Measurements from ENCODE around the gene CERS6.

The CERS6 gene

DNA sequence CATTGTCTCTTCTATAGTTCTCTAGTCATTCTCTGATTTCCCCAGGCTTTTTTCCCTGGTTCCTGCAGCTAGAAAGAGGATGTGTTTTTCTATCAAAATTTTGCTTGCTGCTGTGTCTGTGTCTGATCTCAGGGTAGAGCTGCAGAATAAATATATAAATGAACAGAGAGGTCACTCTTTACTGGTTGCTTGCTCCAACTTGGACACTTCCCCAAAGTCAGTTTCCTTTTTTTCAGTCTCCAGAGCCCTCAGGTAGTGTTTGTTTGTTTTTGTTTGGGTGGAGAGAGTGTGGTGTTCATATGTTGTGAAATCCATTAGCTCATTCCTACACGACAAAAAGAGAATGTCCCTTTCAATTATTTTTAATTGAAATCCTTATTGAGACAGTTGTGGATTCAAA lies 85.8 kb downstream of the CERS6 start:
- no peaks in the 10 kb centered on the region for H3K4me1 ChIP-seq (ENCODE audit: control insufficient read depth in 1 of 2, insufficient read depth in 2 of 2, low read length in 2 of 2)
- peaks cover 11 to 16% of the 10 kb centered on the region in 2 donors for H3K9me3 ChIP-seq (ENCODE audit: control insufficient read depth in 1 of 2, low read length in 2 of 2)
- H3K4me3 ChIP-seq (ENCODE audit: low read depth in 1 of 2, low read length in 2 of 2): no peak overlapping the region
- H3K27me3 ChIP-seq (ENCODE audit: low read depth, low read length): no peaks in the 10 kb centered on the region
- no peak overlapping the region for H3K27ac ChIP-seq (ENCODE audit: low read length)
- no peaks in the 10 kb centered on the region for H3K36me3 ChIP-seq (ENCODE audit: control insufficient read depth in 1 of 2, insufficient read depth in 2 of 2, low read length in 2 of 2)

DNA sequence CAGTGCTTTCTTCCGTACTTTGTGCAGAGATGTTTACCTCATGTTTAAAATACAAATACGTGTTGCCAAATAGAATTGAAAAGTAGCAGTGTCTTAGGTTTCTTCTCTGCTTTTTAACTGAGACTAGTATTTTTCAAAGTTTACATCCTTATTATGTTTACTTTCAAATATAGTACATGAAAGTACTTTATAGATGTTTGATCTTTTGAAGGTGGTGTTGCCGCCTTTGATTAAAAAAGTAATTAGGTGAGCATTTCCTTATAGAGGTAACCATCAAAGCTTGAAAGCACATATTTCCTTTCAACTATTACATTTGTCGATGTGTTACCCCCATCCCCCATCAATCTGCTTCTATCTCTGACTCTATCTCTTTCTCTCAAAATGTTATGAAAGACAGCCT lies 87.0 kb downstream of the CERS6 start:
- peaks cover 11 to 16% of the 10 kb centered on the region in 2 donors for H3K9me3 ChIP-seq (ENCODE audit: control insufficient read depth in 1 of 2, low read length in 2 of 2)
- no peaks in the 10 kb centered on the region for H3K4me1 ChIP-seq (ENCODE audit: control insufficient read depth in 1 of 2, insufficient read depth in 2 of 2, low read length in 2 of 2)
- no peak overlapping the region for H3K27ac ChIP-seq (ENCODE audit: low read length)
- no peak overlapping the region for H3K4me3 ChIP-seq (ENCODE audit: low read depth in 1 of 2, low read length in 2 of 2)
- peaks cover 0 to 7% of the 10 kb centered on the region in 2 donors for H3K36me3 ChIP-seq (ENCODE audit: control insufficient read depth in 1 of 2, insufficient read depth in 2 of 2, low read length in 2 of 2)
- no peaks in the 10 kb centered on the region for H3K27me3 ChIP-seq (ENCODE audit: low read depth, low read length)

DNA sequence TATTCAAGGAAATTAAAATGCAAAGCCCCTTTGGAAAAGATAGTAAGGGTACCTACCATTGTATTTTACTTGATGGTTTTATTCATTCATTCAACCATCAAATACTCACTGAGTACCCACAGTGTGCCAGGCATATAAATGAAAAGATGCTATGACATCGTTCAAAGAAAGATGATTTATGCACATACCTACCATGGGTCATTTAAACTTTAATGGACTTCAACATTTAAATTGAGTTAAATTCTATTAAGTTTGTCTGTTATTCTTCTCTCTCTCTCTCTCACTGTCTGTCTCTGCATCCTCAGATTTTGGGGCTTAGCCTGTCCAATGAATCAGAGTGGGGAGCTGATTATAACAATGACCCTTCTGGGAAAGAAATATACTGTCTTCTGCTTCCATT lies 87.9 kb downstream of the CERS6 start:
- no peaks in the 10 kb centered on the region for H3K27me3 ChIP-seq (ENCODE audit: low read depth, low read length)
- peaks cover 0 to 8% of the 10 kb centered on the region in 2 donors for H3K36me3 ChIP-seq (ENCODE audit: control insufficient read depth in 1 of 2, insufficient read depth in 2 of 2, low read length in 2 of 2)
- peaks cover 11 to 16% of the 10 kb centered on the region in 2 donors for H3K9me3 ChIP-seq (ENCODE audit: control insufficient read depth in 1 of 2, low read length in 2 of 2)
- no peak overlapping the region for H3K4me3 ChIP-seq (ENCODE audit: low read depth in 1 of 2, low read length in 2 of 2)
- H3K27ac ChIP-seq (ENCODE audit: low read length): no peak overlapping the region
- no peaks in the 10 kb centered on the region for H3K4me1 ChIP-seq (ENCODE audit: control insufficient read depth in 1 of 2, insufficient read depth in 2 of 2, low read length in 2 of 2)

DNA sequence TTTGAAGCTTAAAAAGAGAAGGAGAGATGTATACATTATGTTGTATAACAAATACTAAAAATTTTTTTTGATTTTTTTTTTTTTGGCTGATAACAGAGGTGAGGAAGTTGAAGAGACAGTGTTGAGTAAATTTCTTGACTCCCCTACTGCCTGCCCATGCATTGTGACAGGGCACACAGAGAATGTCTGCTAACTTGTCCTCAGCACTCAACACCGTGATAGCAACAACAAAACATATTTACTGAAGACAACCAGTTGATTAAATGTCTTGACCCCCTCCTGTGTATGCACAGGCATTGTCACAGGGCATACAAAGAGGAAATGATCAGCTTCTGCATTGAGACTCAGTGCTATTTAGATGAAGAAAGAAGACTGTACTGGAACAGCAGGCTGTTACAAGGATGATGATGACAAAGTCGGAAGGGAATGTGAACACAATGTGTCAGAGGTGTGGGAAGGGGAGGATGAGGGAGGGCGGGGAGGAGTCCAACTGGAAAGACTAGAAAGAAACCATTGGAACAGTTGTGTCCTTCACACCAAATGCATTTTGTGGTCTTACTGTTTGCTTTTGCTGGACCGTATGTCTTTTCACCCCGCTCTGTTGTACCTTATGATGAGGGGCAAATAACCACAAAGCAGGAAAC lies 89.5 kb downstream of the CERS6 start:
- Histone ChIP-seq H3K9me3 (ENCODE audit: control insufficient read depth in 1 of 2, low read length in 2 of 2) (peaks cover 0 to 4% of the 10 kb centered on the region in 2 donors), H3K4me1 (ENCODE audit: control insufficient read depth in 1 of 2, insufficient read depth in 2 of 2, low read length in 2 of 2) (peaks cover 0 to under 1% of the 10 kb centered on the region in 2 donors), H3K27me3 (ENCODE audit: low read depth, low read length) (no peaks in the 10 kb centered on the region), H3K4me3 (ENCODE audit: low read depth in 1 of 2, low read length in 2 of 2) (no peak overlapping the region), H3K27ac (ENCODE audit: low read length) (no peak overlapping the region), H3K36me3 (ENCODE audit: control insufficient read depth in 1 of 2, insufficient read depth in 2 of 2, low read length in 2 of 2) (peaks cover 0 to 8% of the 10 kb centered on the region in 2 donors)

DNA sequence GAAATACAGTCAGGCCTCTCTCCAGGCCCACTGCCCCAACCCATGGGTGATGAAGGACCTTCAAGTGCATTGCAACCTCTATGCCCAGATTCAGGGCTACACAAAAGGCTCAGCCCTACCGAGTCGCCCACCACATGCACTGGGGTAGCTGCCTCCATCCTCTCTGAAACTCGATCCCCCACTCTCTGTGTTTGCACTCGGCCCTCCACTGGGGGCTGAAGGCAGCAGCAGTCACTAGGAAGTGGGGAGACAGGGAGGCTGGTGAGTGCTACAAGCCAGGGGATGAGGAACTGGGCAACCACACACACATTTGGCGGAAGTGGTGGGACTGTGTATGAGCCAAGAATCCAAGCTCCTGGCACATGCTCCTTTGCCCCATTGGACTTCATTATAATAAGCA lies 94.6 kb downstream of the CERS6 start:
- H3K9me3 ChIP-seq (ENCODE audit: control insufficient read depth in 1 of 2, low read length in 2 of 2): no peaks in the 10 kb centered on the region
- no peaks in the 10 kb centered on the region for H3K27me3 ChIP-seq (ENCODE audit: low read depth, low read length)
- no peak overlapping the region for H3K4me3 ChIP-seq (ENCODE audit: low read depth in 1 of 2, low read length in 2 of 2)
- peaks cover 0 to 11% of the 10 kb centered on the region in 2 donors for H3K36me3 ChIP-seq (ENCODE audit: control insufficient read depth in 1 of 2, insufficient read depth in 2 of 2, low read length in 2 of 2)
- peaks cover 0 to 9% of the 10 kb centered on the region in 2 donors for H3K4me1 ChIP-seq (ENCODE audit: control insufficient read depth in 1 of 2, insufficient read depth in 2 of 2, low read length in 2 of 2)
- no peak overlapping the region for H3K27ac ChIP-seq (ENCODE audit: low read length)

DNA sequence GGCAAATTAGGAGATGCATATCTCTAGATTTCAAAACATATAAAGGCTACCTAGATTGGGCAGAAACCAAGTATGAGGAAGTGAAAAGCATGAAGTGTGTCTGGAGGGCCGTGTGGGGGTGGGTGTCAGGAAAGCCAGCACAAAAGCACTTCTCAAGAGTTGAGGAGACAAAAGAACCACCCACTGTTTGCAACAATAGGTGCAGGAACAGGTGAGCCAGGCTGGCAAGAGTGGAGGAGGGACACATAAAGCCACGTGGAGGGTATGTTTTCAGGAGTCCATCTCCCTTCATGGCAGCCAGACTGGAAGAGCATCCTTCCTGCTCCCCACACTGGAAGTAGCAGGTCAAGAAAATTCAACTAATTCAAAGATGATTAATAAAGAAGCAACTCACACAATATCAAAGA lies 96.4 kb downstream of the CERS6 start:
- H3K4me3 ChIP-seq (ENCODE audit: low read depth in 1 of 2, low read length in 2 of 2): no peak overlapping the region
- peaks cover 0 to 10% of the 10 kb centered on the region in 2 donors for H3K36me3 ChIP-seq (ENCODE audit: control insufficient read depth in 1 of 2, insufficient read depth in 2 of 2, low read length in 2 of 2)
- H3K27me3 ChIP-seq (ENCODE audit: low read depth, low read length): no peaks in the 10 kb centered on the region
- H3K27ac ChIP-seq (ENCODE audit: low read length): no peak overlapping the region
- no peaks in the 10 kb centered on the region for H3K9me3 ChIP-seq (ENCODE audit: control insufficient read depth in 1 of 2, low read length in 2 of 2)
- H3K4me1 ChIP-seq (ENCODE audit: control insufficient read depth in 1 of 2, insufficient read depth in 2 of 2, low read length in 2 of 2): peaks cover 0 to 9% of the 10 kb centered on the region in 2 donors

DNA sequence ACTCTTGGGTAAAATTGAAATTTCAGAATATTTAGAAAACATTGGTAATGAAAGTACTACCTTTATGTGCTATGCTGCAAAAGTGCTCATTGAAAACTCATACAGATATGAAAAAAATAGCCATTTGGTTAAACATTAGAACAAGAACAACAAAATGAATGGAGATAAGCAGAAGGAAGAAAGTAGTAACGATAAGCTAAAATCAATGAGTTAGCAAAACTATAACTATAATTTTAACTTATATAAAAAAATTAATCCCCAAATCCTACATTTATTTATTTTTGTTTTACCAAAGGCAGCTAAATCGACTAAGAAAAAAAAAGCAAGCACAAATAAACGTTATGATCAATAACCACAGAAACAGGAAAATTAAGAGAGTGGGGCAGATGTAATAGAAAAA lies 99.2 kb downstream of the CERS6 start:
- Histone ChIP-seq H3K36me3 (ENCODE audit: control insufficient read depth in 1 of 2, insufficient read depth in 2 of 2, low read length in 2 of 2) (peaks cover 0 to 3% of the 10 kb centered on the region in 2 donors), H3K4me1 (ENCODE audit: control insufficient read depth in 1 of 2, insufficient read depth in 2 of 2, low read length in 2 of 2) (peaks cover 0 to 9% of the 10 kb centered on the region in 2 donors), H3K27ac (ENCODE audit: low read length) (no peak overlapping the region), H3K4me3 (ENCODE audit: low read depth in 1 of 2, low read length in 2 of 2) (no peak overlapping the region), H3K9me3 (ENCODE audit: control insufficient read depth in 1 of 2, low read length in 2 of 2) (no peaks in the 10 kb centered on the region), H3K27me3 (ENCODE audit: low read depth, low read length) (no peaks in the 10 kb centered on the region)

DNA sequence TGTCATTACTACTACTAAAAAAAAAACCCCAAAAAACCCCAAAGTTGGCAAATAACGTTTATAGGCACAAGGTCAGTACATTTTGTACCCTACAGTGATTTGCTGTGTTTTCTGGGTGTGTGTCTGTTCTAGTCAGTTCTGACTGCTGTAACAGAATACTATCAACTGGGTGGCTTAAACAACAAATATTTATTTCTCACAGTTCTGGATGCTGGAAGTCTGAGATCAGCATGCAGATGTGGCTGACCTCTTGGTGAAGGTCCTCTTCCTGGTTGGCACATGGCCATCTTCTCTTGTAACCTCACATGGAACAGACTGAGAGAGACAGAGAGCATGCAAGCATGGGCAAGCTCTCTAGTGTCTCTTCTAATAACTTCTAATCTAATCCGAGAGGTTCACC lies 103.1 kb downstream of the CERS6 start:
- no peaks in the 10 kb centered on the region for H3K9me3 ChIP-seq (ENCODE audit: control insufficient read depth in 1 of 2, low read length in 2 of 2)
- no peaks in the 10 kb centered on the region for H3K36me3 ChIP-seq (ENCODE audit: control insufficient read depth in 1 of 2, insufficient read depth in 2 of 2, low read length in 2 of 2)
- peaks cover 0 to 5% of the 10 kb centered on the region in 2 donors for H3K4me1 ChIP-seq (ENCODE audit: control insufficient read depth in 1 of 2, insufficient read depth in 2 of 2, low read length in 2 of 2)
- no peaks in the 10 kb centered on the region for H3K27me3 ChIP-seq (ENCODE audit: low read depth, low read length)
- H3K4me3 ChIP-seq (ENCODE audit: low read depth in 1 of 2, low read length in 2 of 2): no peak overlapping the region
- H3K27ac ChIP-seq (ENCODE audit: low read length): no peak overlapping the region

DNA sequence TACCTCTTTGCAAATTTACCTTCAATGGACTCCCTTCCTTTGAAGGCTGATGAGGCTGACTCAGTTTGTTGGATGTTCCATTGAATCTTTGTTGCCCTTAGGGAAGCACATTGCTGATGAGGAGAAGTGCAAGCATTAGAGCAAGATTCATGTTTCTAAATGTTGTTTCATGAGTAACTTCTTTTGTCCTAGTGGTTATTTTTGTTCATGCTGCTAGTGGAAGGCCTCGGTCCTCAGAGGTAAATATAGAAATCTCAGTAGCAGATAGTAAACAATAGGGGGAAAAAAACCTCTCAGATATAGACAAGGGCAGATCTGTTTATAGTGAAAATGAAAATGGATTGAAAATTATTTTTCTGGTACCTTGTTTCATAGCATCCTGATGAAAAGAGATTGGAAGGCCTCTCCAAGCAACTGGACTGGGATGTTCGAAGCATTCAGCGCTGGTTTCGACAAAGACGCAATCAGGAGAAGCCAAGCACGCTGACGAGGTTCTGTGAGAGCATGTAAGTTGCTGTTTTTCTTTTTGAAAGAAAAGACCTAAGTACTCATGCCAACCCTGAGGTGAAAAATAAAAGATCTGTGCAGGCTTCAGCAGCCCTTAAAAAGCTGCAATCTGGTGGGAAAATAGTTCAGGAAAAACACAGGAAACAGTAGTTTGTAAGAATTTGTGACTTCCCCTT lies 104.9 kb downstream of the CERS6 start:
- Histone ChIP-seq H3K27me3 (ENCODE audit: low read depth, low read length) (no peaks in the 10 kb centered on the region), H3K9me3 (ENCODE audit: control insufficient read depth in 1 of 2, low read length in 2 of 2) (no peaks in the 10 kb centered on the region), H3K4me3 (ENCODE audit: low read depth in 1 of 2, low read length in 2 of 2) (no peak overlapping the region), H3K27ac (ENCODE audit: low read length) (no peak overlapping the region), H3K36me3 (ENCODE audit: control insufficient read depth in 1 of 2, insufficient read depth in 2 of 2, low read length in 2 of 2) (no peaks in the 10 kb centered on the region), H3K4me1 (ENCODE audit: control insufficient read depth in 1 of 2, insufficient read depth in 2 of 2, low read length in 2 of 2) (peaks cover 0 to 11% of the 10 kb centered on the region in 2 donors)

DNA sequence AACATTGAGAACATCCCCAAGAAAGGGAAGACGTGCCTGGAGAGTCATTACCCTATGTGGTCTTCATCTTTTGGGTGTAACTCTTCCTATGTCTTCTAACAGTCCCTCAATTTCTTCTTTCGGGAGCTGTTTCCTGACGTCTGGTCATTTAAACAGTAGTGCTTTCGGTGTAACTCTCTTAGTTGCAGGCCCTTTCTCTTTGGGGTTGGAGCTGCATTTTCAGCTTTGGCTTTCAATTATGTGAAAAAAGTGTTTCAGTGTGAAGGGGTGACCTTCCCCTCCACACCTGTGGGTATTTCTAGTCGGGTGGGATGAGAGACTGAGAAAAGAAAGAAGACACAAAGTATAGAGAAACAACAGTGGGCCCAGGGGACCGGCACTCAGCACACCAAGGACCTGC lies 105.9 kb downstream of the CERS6 start:
- H3K4me3 ChIP-seq (ENCODE audit: low read depth in 1 of 2, low read length in 2 of 2): no peak overlapping the region
- H3K27ac ChIP-seq (ENCODE audit: low read length): no peak overlapping the region
- no peaks in the 10 kb centered on the region for H3K36me3 ChIP-seq (ENCODE audit: control insufficient read depth in 1 of 2, insufficient read depth in 2 of 2, low read length in 2 of 2)
- no peaks in the 10 kb centered on the region for H3K9me3 ChIP-seq (ENCODE audit: control insufficient read depth in 1 of 2, low read length in 2 of 2)
- H3K27me3 ChIP-seq (ENCODE audit: low read depth, low read length): no peaks in the 10 kb centered on the region
- H3K4me1 ChIP-seq (ENCODE audit: control insufficient read depth in 1 of 2, insufficient read depth in 2 of 2, low read length in 2 of 2): peaks cover 0 to 19% of the 10 kb centered on the region in 2 donors

DNA sequence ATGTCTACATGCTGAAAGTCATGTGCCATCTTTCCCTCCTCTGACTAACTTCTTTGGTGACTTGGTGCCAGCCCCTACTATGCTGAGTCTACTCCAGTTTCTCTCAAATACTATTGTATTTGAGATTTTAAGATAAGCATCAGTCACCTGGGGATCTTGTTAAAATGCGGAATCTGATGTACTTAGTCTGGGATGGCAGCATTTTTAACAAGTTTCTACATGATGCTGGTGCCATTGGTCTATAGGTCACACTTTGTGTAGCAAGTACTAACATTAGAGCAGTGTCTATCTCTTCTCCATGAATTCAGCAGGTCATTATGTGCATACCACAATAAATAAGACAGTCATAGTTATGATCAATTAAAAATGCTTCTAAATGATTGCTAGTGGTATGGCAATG lies 106.9 kb downstream of the CERS6 start:
- Histone ChIP-seq H3K27ac (ENCODE audit: low read length) (no peak overlapping the region), H3K36me3 (ENCODE audit: control insufficient read depth in 1 of 2, insufficient read depth in 2 of 2, low read length in 2 of 2) (no peaks in the 10 kb centered on the region), H3K4me1 (ENCODE audit: control insufficient read depth in 1 of 2, insufficient read depth in 2 of 2, low read length in 2 of 2) (peaks cover 0 to 29% of the 10 kb centered on the region in 2 donors), H3K4me3 (ENCODE audit: low read depth in 1 of 2, low read length in 2 of 2) (no peak overlapping the region), H3K9me3 (ENCODE audit: control insufficient read depth in 1 of 2, low read length in 2 of 2) (no peaks in the 10 kb centered on the region), H3K27me3 (ENCODE audit: low read depth, low read length) (no peaks in the 10 kb centered on the region)

All from muscle layer of duodenum (tissue), 2 donors.